ENCODE data around the gene KLC1.
"Not testable (repeated sequence)": the region's sequence is repeated elsewhere in the genome, so short reads cannot be mapped to it uniquely, and the experiment has no call there.

Gene KLC1

DNA sequence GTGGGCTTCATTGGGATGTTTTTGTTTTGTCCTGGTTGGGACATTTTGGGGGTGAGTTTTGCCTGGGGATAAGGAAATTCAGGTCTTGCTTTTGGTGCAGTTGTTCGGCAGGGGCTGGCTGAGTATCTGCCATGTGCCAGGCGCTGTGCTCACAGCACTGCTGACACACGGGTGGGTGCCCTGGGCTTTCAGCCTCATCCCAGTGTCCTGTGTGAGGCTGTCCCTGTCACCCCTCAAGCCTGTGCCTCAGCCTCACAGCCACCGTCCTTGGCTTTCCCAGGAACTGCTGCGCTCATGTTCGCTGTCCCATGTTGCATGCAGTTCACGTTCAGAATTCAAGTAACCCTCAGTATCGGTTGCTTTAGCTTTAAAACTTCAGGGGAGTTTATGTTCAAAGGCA is 61.3 kb downstream of the KLC1 start:
- Mint-ChIP-seq H3K27me3 (no peaks in the 10 kb centered on the region), H3K4me3 (no peak overlapping the region), H3K9me3 (no peaks in the 10 kb centered on the region), H3K27ac (ENCODE audit: low read depth) (no peak overlapping the region), H3K36me3 (ENCODE audit: insufficient read depth) (peaks cover 38% of the 10 kb centered on the region), H3K4me1 (peaks cover 8% of the 10 kb centered on the region)
- no peak for ATAC-seq (replicated peaks; ENCODE audit: extremely low read depth, poor library complexity, severe bottlenecking)
- no peak for DNase-seq (ENCODE audit: low spot score in 2 of 2)

DNA sequence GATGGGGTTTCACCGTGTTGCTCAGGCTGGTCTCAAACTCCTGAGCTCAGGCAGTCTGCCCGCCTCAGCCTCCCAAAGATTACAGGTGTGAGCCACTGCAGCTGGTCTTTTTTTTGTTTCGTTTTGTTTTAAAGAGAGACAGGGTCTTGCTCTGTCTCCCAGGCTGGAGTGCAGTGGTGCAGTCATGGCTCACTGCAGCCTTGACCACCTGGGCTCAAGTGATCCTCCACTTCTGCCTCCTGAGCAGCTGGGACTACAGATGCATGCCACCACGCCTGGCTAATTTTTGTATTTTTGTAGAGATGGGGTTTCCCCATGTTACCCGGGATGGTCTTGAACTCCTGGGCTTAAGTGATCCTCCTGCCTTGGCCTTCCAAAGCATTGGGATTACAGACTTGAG is 62.6 kb downstream of the KLC1 start:
- H3K4me3 Mint-ChIP-seq; DNase-seq (ENCODE audit: low spot score in 2 of 2); H3K27me3 Mint-ChIP-seq; H3K27ac Mint-ChIP-seq (ENCODE audit: low read depth); H3K9me3 Mint-ChIP-seq; ATAC-seq (replicated peaks; ENCODE audit: extremely low read depth, poor library complexity, severe bottlenecking): not testable (repeated sequence)
- H3K4me1 Mint-ChIP-seq, result peaks cover 18% of the 10 kb centered on the region
- H3K36me3 Mint-ChIP-seq (ENCODE audit: insufficient read depth), result peaks cover 30% of the 10 kb centered on the region

- ATAC-seq (replicated peaks; ENCODE audit: extremely low read depth, poor library complexity, severe bottlenecking) (no peak), DNase-seq (ENCODE audit: low spot score in 2 of 2) (no peak)
- Mint-ChIP-seq H3K27ac (ENCODE audit: low read depth) (no peak overlapping the region), H3K27me3 (no peaks in the 10 kb centered on the region), H3K4me1 (peaks cover 18% of the 10 kb centered on the region), H3K36me3 (ENCODE audit: insufficient read depth) (peaks cover 27% of the 10 kb centered on the region), H3K9me3 (no peaks in the 10 kb centered on the region), H3K4me3 (no peak overlapping the region)
Observed at GRCh38 chr14:103692159-103692558, 63.1 kb downstream of the KLC1 start.

DNA sequence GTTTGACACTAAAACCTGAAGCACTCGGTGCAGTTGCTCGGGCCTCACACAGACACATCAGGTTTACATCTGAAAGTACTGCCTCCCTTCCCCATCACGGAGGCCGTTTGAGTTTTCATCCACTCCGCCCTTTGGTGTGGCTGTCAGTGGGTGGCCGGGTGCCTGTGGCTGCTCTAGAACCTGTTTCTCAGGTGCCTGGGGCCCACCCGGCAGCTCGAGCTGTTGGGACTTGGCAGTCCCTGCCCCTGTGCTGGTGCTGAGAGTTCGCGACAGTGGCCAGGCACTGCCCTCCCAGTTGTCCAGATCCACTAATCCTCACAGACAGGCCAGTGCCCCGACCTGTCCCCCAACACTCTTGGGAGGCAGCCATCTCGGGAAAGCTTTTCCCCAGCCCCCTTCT is 63.9 kb downstream of the KLC1 start:
- no peaks in the 10 kb centered on the region for H3K27me3 Mint-ChIP-seq
- no peak overlapping the region for H3K4me3 Mint-ChIP-seq
- ATAC-seq (replicated peaks; ENCODE audit: extremely low read depth, poor library complexity, severe bottlenecking) (no peak), DNase-seq (ENCODE audit: low spot score in 2 of 2) (no peak)
- no peaks in the 10 kb centered on the region for H3K9me3 Mint-ChIP-seq
- H3K27ac Mint-ChIP-seq (ENCODE audit: low read depth), result no peak overlapping the region
- H3K4me1 Mint-ChIP-seq, result peaks cover 18% of the 10 kb centered on the region
- peaks cover 22% of the 10 kb centered on the region for H3K36me3 Mint-ChIP-seq (ENCODE audit: insufficient read depth)

DNA sequence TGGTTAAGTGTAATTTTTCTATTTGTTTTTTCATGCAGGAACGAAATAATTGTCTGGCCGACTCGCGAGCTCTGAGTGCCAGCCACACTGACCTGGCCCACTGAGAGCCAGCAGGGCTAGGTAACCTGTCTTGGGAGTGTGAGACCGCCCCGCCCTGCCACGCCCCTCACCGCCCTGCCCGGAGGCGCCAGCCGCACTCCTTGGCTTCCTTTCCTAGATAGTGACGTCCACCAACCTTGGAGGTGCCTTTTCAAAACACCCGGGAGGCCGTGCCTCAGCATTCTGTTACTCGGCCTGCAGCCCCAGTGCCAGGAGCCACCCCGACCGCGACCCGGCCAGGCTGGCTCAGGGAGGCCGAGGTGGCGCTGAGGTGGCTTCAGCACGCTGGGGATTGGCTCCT is 64.5 kb downstream of the KLC1 start:
- no peak for ATAC-seq (replicated peaks; ENCODE audit: extremely low read depth, poor library complexity, severe bottlenecking)
- Mint-ChIP-seq H3K36me3 (ENCODE audit: insufficient read depth) (peaks cover 19% of the 10 kb centered on the region), H3K9me3 (no peaks in the 10 kb centered on the region), H3K27me3 (no peaks in the 10 kb centered on the region), H3K4me1 (peaks cover 18% of the 10 kb centered on the region), H3K27ac (ENCODE audit: low read depth) (no peak overlapping the region), H3K4me3 (no peak overlapping the region)
- DNase-seq (ENCODE audit: low spot score in 2 of 2), result no peak

- no peak for ATAC-seq (replicated peaks; ENCODE audit: extremely low read depth, poor library complexity, severe bottlenecking)
- DNase-seq (ENCODE audit: low spot score in 2 of 2), result no peak
- Mint-ChIP-seq H3K27ac (ENCODE audit: low read depth) (no peak overlapping the region), H3K4me3 (no peak overlapping the region), H3K27me3 (no peaks in the 10 kb centered on the region), H3K36me3 (ENCODE audit: insufficient read depth) (peaks cover 13% of the 10 kb centered on the region), H3K9me3 (no peaks in the 10 kb centered on the region), H3K4me1 (peaks cover 18% of the 10 kb centered on the region)
Observed at GRCh38 chr14:103694572-103695026, 65.6 kb downstream of the KLC1 start.

- no peaks in the 10 kb centered on the region for H3K27me3 Mint-ChIP-seq
- peaks cover 12% of the 10 kb centered on the region for H3K4me1 Mint-ChIP-seq
- no peak overlapping the region for H3K4me3 Mint-ChIP-seq
- ATAC-seq (replicated peaks; ENCODE audit: extremely low read depth, poor library complexity, severe bottlenecking) (no peak), DNase-seq (ENCODE audit: low spot score in 2 of 2) (no peak)
- H3K27ac Mint-ChIP-seq (ENCODE audit: low read depth), result peak overlapping the region; percentile 78
- peaks cover 13% of the 10 kb centered on the region for H3K36me3 Mint-ChIP-seq (ENCODE audit: insufficient read depth)
- H3K9me3 Mint-ChIP-seq, result no peaks in the 10 kb centered on the region
Observed at GRCh38 chr14:103695296-103696069, 66.5 kb downstream of the KLC1 start.

DNA sequence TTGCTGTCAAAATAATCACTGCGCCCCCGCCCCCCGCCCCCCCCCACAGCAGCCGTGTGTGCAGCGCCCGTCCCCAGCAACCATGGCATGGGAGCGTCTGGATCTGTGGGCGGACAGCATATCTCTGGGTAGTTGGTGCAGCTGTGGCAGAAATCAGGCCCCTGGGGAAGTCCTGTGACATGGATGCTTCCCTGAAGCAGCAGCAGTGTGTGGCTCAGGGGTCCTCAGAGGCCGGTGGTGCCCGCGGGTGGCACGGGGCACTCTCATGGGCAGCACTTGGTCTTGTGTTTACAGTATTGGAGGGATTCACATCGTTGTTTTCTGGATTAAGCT is 67.0 kb downstream of the KLC1 start:
- Mint-ChIP-seq H3K4me3 (no peak overlapping the region), H3K36me3 (ENCODE audit: insufficient read depth) (peaks cover 11% of the 10 kb centered on the region), H3K9me3 (no peaks in the 10 kb centered on the region), H3K27ac (ENCODE audit: low read depth) (peak overlapping the region; percentile 78), H3K27me3 (no peaks in the 10 kb centered on the region), H3K4me1 (peaks cover 12% of the 10 kb centered on the region)
- ATAC-seq (replicated peaks; ENCODE audit: extremely low read depth, poor library complexity, severe bottlenecking) (no peak), DNase-seq (ENCODE audit: low spot score in 2 of 2) (no peak)

DNA sequence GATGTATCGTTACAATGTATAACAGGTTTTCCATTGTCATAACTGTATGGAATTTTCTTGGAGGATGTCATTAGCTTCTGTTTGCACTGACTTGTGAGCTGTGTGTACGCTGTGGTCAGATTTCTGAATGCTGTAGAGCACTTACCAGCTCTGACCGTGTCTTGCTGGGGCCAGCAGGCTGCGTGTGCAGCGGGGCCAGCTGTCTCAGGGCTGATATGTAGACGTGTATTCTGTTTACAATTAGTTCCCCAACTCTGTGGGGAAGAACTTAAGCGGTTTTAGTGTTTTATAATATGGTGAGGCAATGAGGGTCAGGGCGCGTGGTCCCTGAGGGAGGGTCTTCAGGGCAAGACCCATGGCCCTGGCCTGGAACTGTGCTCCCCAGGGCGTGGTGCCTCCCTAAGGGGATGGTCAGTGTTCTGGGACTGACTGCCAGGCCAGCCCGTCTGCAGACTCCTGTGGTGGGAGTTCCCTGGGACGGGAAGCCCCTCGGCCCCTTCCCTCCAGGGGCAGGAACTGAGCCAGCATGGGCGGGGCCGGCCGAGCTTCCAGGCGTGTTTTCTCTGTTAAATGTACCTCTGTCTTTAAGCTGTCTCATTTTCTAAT is 67.6 kb downstream of the KLC1 start:
- Mint-ChIP-seq H3K4me1 (peaks cover 12% of the 10 kb centered on the region), H3K27ac (ENCODE audit: low read depth) (peak overlapping the region; percentile 78), H3K9me3 (no peaks in the 10 kb centered on the region), H3K27me3 (no peaks in the 10 kb centered on the region), H3K4me3 (no peak overlapping the region), H3K36me3 (ENCODE audit: insufficient read depth) (peaks cover 13% of the 10 kb centered on the region)
- ATAC-seq (replicated peaks; ENCODE audit: extremely low read depth, poor library complexity, severe bottlenecking) (no peak), DNase-seq (ENCODE audit: low spot score in 2 of 2) (no peak)

- Mint-ChIP-seq H3K27ac (ENCODE audit: low read depth) (no peak overlapping the region), H3K9me3 (no peaks in the 10 kb centered on the region), H3K36me3 (ENCODE audit: insufficient read depth) (peaks cover 13% of the 10 kb centered on the region), H3K4me3 (no peak overlapping the region), H3K27me3 (no peaks in the 10 kb centered on the region), H3K4me1 (peaks cover 12% of the 10 kb centered on the region)
- ATAC-seq (replicated peaks; ENCODE audit: extremely low read depth, poor library complexity, severe bottlenecking) (no peak), DNase-seq (ENCODE audit: low spot score in 2 of 2) (no peak)
Observed at GRCh38 chr14:103697206-103697602, 68.2 kb downstream of the KLC1 start.

DNA sequence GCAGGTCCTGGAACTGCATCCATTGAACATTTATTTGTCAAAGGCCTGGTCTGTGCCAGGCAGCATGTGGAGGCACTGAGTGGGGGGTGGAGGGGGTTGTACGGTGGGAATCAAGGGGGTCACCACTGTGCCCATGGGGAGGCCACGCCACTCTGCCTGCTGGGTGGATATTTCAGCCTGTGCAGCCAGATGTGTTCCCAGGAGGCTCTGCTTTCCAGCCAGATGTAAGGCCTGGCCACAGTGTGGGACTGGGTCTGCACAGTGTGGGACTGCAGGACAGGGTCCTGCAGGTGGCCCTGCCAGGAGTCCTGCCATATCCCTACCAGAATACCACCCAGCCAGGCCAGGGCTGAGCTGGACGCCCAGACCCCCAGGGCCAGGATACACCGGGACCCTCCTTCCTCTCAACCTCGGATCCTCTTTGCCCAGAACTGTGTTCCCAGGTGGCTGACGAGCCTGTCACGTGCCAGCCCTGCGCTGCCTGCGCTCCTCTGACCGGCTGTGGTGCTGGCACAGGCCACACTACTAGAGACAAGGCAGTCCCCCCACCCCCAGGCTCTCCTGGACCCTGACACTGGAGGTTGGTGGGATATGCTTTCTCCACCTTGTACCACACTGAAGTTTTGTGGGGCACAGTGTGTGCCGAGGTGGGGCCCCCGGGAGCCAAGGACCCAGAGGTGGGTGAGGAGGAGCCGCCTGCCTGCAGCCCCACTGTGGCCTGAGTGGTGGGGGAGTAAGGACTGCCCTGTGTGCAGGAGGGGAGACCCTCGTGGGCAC is 68.8 kb downstream of the KLC1 start:
- Mint-ChIP-seq H3K4me1 (peaks cover 12% of the 10 kb centered on the region), H3K36me3 (ENCODE audit: insufficient read depth) (peaks cover 12% of the 10 kb centered on the region), H3K9me3 (no peaks in the 10 kb centered on the region), H3K27ac (ENCODE audit: low read depth) (peak overlapping the region; percentile 61), H3K27me3 (no peaks in the 10 kb centered on the region), H3K4me3 (no peak overlapping the region)
- DNase-seq (ENCODE audit: low spot score in 2 of 2) (no peak), ATAC-seq (replicated peaks; ENCODE audit: extremely low read depth, poor library complexity, severe bottlenecking) (no peak)

DNA sequence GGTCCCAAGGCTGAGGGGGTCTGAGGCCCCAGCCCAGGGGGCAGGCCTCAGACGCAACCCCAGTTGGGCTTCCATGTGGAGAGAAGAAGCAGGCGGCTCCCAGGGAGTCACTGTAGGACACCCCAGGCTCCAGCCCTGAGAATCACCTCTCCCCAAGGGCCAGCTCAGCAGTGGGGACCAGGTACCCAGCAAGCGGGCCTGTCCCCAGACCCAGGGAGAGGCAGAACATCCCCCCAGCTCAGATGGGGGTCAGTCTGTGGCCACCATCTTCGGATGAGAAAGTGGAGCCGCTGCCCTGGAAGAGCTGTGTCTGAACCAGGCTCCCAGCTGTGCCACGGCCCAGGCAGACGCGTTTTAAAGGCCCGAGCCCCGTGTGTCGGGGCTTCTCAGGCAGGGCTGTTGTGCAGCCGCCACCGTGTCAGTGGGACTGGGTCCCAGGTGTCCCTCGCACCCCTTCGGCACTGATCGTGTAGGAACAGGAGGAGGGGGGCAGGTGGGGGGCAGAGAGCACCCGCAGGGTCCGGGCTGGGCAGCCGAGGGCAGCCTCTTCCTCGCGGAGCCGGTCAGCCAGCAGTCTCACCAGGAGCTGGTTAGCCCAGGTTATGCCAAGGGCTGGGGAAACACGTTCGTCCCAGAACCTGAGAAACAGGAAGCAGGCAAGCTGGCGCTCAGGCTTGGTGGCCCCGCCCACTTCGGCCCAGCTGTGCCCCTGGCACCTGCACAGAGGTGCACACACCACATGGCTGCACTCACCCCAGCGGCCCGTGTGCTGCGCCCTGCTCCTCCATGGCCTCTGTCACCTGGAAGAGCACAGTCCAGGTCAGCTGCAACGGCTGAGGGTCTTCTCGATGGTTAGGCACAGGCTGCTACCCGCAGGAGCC is 69.6 kb downstream of the KLC1 start:
- H3K9me3 Mint-ChIP-seq, result no peaks in the 10 kb centered on the region
- DNase-seq (ENCODE audit: low spot score in 2 of 2) (no peak), ATAC-seq (replicated peaks; ENCODE audit: extremely low read depth, poor library complexity, severe bottlenecking) (no peak)
- no peak overlapping the region for H3K4me3 Mint-ChIP-seq
- peaks cover 12% of the 10 kb centered on the region for H3K4me1 Mint-ChIP-seq
- peaks cover 7% of the 10 kb centered on the region for H3K36me3 Mint-ChIP-seq (ENCODE audit: insufficient read depth)
- H3K27ac Mint-ChIP-seq (ENCODE audit: low read depth), result peak overlapping the region; percentile 61
- no peaks in the 10 kb centered on the region for H3K27me3 Mint-ChIP-seq

Measured in central memory CD8-positive, alpha-beta T cell (primary cell).